A549 (cell line): ENCODE results near the gene PROM2. TPM values are rescaled to one million over a fixed set of nuclear protein-coding genes. Genes with fewer than 3 reads are reported as not detected.

Experiments used
- ATAC-seq, 2 experiments: fragments of 200-7000 bp in 1 of 2; fragments of >200 bp in 1 of 2; cut with Nextera tagmentation in 1 of 2; cut with Tn5 transposase in 1 of 2; 3 replicates each; pipeline versions ENCODE4 v1.8.0 to v1.9.1; 2018 to 2020; ENCODE audit warnings: mild to moderate bottlenecking in 1 of 2, moderate library complexity in 1 of 2
- CTCF ChIA-PET: fragments of 300-600 bp; sonication (Branson Sonifier 250); formaldehyde crosslinking; extraction: SDS; loops from one replicate; lab custom pipeline; 2021; ENCODE audit warnings: antibody characterized with exemption, inconsistent platforms; lab: Yijun Ruan, JAX
- POLR2A ChIA-PET: fragments of 350-600 bp; formaldehyde crosslinking; extraction: SDS; loops from one replicate; lab custom pipeline; 2021; ENCODE audit warnings: antibody characterized with exemption, inconsistent platforms; lab: Yijun Ruan, JAX
- DNase-seq, 2 experiments: peaks; one replicate each; pipeline versions ENCODE4 v3.0.0 to v3.0.0-alpha.2; 2011 to 2016; ENCODE audit warnings: low read depth in 1 of 2, low spot score in 1 of 2
- FAIRE-seq: peaks from 2 replicates; lab custom pipeline; 2011; peaks lifted over from hg19 to GRCh38; lab: Jason Lieb, UNC
- H3K27ac ChIP-seq, 2 experiments: fragments of >200 bp; sonication (Bioruptor Twin); formaldehyde crosslinking; 3 replicates each; pipeline ENCODE4 v1.5.1; 2016 to 2017
- H3K4me1 ChIP-seq: fragments of >200 bp; sonication (Bioruptor Twin); formaldehyde crosslinking; 3 replicates; pipeline ENCODE4 v1.6.1; 2016
- H3K4me2 ChIP-seq: fragments of >200 bp; sonication (Bioruptor Twin); formaldehyde crosslinking; 3 replicates; pipeline ENCODE4 v1.6.1; 2016
- H3K4me3 ChIP-seq: fragments of >200 bp; sonication (Bioruptor Twin); formaldehyde crosslinking; 3 replicates; pipeline ENCODE4 v1.5.1; 2016
- H3K9me3 ChIP-seq: fragments of >200 bp; sonication (Bioruptor Twin); formaldehyde crosslinking; 3 replicates; pipeline ENCODE4 v1.6.1; 2016
- BCL3 ChIP-seq: fragments of >200 bp; sonication (Bioruptor Twin); formaldehyde crosslinking; IDR thresholded peaks from 3 replicates; pipeline ENCODE4 v1.6.1; 2016
- CBX8 ChIP-seq: fragments of 200-600 bp; sonication (generic); IDR thresholded peaks from 2 replicates; pipeline ENCODE4 v1.6.1; 2016
- CHD2 ChIP-seq: fragments of 150-350 bp; IDR thresholded peaks from 2 replicates; pipeline ENCODE4 v1.6.1; 2014; ENCODE audit warnings: low read length; ENCODE audit not compliant: partially characterized antibody
- CTCF ChIP-seq: fragments of >200 bp; sonication (Bioruptor Twin); formaldehyde crosslinking; IDR thresholded peaks from 3 replicates; pipeline ENCODE4 v1.5.1; 2016
- EHMT2 ChIP-seq: fragments of 200-600 bp; sonication (generic); IDR thresholded peaks from 2 replicates; pipeline ENCODE4 v1.6.1; 2016; ENCODE audit warnings: antibody characterized with exemption, low read depth, mild to moderate bottlenecking, moderate library complexity
- ESRRA ChIP-seq: fragments of 150-350 bp; IDR thresholded peaks from 2 replicates; pipeline ENCODE4 v1.6.1; 2014; ENCODE audit warnings: mild to moderate bottlenecking, low read length, borderline replicate concordance
- HOXB5 ChIP-seq: fragments of 250-450 bp; sonication (Bioruptor Pico); IDR thresholded peaks from 2 replicates; pipeline ENCODE4 v1.5.0; 2020; ENCODE audit warnings: mild to moderate bottlenecking, moderate library complexity
- KDM1A ChIP-seq: fragments of 200-600 bp; sonication (generic); IDR thresholded peaks from 2 replicates; pipeline ENCODE4 v1.6.1; 2016; ENCODE audit warnings: low read depth, mild to moderate bottlenecking
- MAX ChIP-seq: IDR thresholded peaks from 2 replicates; pipeline ENCODE4 v1.6.1; 2012
- MAZ ChIP-seq: fragments of 150-350 bp; IDR thresholded peaks from 2 replicates; pipeline ENCODE4 v1.6.1; 2014; ENCODE audit warnings: antibody characterized with exemption, low read depth, low read length, borderline replicate concordance
- MYC ChIP-seq: IDR thresholded peaks from 2 replicates; pipeline ENCODE4 v1.6.1; 2012; ENCODE audit warnings: mild to moderate bottlenecking, inconsistent platforms, low read length, improper control_type of control experiment, borderline replicate concordance
- NFE2L2 ChIP-seq: fragments of 150-350 bp; conservative IDR thresholded peaks from 2 replicates; pipeline ENCODE4 v1.6.1; 2014; ENCODE audit warnings: low read length
- NPAS2 ChIP-seq: fragments of 250-450 bp; sonication (Bioruptor Pico); IDR thresholded peaks from 2 replicates; pipeline ENCODE4 v1.8.0; 2022; ENCODE audit warnings: mild to moderate bottlenecking, moderate library complexity, borderline replicate concordance
- PHF8 ChIP-seq: fragments of 200-600 bp; sonication (generic); IDR thresholded peaks from 2 replicates; pipeline ENCODE4 v1.6.1; 2016; ENCODE audit warnings: low read depth, mild to moderate bottlenecking, antibody characterized with exemption, moderate library complexity, borderline replicate concordance
- POLR2A ChIP-seq: IDR thresholded peaks from 2 replicates; pipeline ENCODE4 v1.6.1; 2012; ENCODE audit warnings: mild to moderate bottlenecking, low read length
- REST ChIP-seq: fragments of 200-600 bp; sonication (generic); IDR thresholded peaks from 2 replicates; pipeline ENCODE4 v1.6.1; 2016; ENCODE audit warnings: antibody characterized with exemption, mild to moderate bottlenecking, moderate library complexity
- RFX5 ChIP-seq: fragments of 450-650 bp; IDR thresholded peaks from 2 replicates; pipeline ENCODE4 v1.7.1; 2014; ENCODE audit warnings: antibody characterized with exemption, mild to moderate bottlenecking, moderate library complexity
- RNF2 ChIP-seq: fragments of 200-600 bp; sonication (generic); IDR thresholded peaks from 2 replicates; pipeline ENCODE4 v1.6.1; 2016; ENCODE audit warnings: low read depth, mild to moderate bottlenecking, antibody characterized with exemption, moderate library complexity, borderline replicate concordance
- TFCP2L1 ChIP-seq: fragments of 250-450 bp; sonication (Bioruptor Pico); IDR thresholded peaks from 2 replicates; pipeline ENCODE4 v1.5.0; 2021; ENCODE audit warnings: mild to moderate bottlenecking
- ZC3H11A ChIP-seq: fragments of 450-650 bp; IDR thresholded peaks from 2 replicates; pipeline ENCODE4 v1.6.1; 2014; ENCODE audit warnings: antibody characterized with exemption, mild to moderate bottlenecking
- ZNF302 ChIP-seq: fragments of 250-450 bp; sonication (Bioruptor Pico); IDR thresholded peaks from 2 replicates; pipeline ENCODE4 v1.9.0; 2021; ENCODE audit warnings: inconsistent platforms, mild to moderate bottlenecking, moderate library complexity
- WGBS: methylation state at CpG from one replicate; pipeline ENCODE4 v1.1.6; 2017; ENCODE audit errors: missing lambda C conversion rate; 5-methylcytosine and 5-hydroxymethylcytosine counted together
- polyA plus RNA-seq, 4 experiments: library from polyadenylated mRNA; depleted of rRNA in 3 of 4; stranded (reverse); fragments of >200 nt; fragmentation: RNase III in 1 of 4; extraction: RNeasy Plus Mini Kit Qiagen cat#74134 plus additional on column Dnase treatment in 1 of 4; gene quantifications; 2 replicates in 3 of 4; 3 replicates in 1 of 4; pipeline ENCODE4 v1.2.3, GENCODE V29; 2011 to 2017
- TF ChIP-seq, protein P1 (sequence below): fragments of 250-450 bp; sonication (Bioruptor Pico); IDR thresholded peaks from 2 replicates; pipeline ENCODE4 v1.5.0; 2020; ENCODE audit warnings: low read depth, mild to moderate bottlenecking, moderate library complexity

The PROM2 gene
- polyA plus RNA-seq, 2 of the 4 experiments (the other 2 are of a cell fraction): 0.08 to 0.09 TPM

GRCh38 chr2:95310216-95310615, 36.0 kb downstream of the PROM2 start (continued):
- TF ChIP-seq POLR2A (no peak), ESRRA (no peak), TFCP2L1 (CRISPR knock-in tag) (no peak), ZC3H11A (no peak), RFX5 (no peak), CHD2 (no peak)
- TF ChIP-seq, protein P1, sequence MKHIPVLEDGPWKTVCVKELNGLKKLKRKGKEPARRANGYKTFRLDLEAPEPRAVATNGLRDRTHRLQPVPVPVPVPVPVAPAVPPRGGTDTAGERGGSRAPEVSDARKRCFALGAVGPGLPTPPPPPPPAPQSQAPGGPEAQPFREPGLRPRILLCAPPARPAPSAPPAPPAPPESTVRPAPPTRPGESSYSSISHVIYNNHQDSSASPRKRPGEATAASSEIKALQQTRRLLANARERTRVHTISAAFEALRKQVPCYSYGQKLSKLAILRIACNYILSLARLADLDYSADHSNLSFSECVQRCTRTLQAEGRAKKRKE: no peak

DNA sequence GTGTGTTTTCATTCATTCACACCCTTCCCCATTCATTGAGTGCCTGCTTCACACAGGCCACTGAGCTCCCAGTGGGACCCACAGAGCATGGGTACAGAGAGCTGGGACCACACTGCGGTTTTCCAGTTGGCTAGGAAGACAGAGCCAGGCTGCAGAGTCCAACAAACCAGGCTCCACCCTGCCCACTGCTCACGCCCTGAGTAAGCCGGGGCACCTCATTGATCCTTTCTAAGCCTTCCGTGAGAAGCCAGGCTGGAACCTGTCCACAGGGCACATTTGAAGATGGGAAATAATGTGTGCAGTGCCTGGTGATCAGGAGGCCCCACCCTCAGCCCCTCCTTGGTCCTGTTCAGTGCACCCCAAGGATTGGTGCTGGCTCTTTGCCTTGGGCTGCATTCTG, 36.4 kb downstream of the PROM2 start:
- WGBS: 65% methylated on average over 4 of the region's 4 CpGs
- FAIRE-seq (no peak), DNase-seq (no peak), ATAC-seq (no peak)
- ChIA-PET CTCF (no interaction called here), POLR2A (no interaction called here)
- TF ChIP-seq BCL3 (no peak), EHMT2 (no peak), NPAS2 (CRISPR knock-in tag) (no peak), NFE2L2 (no peak), CTCF (no peak), MAX (no peak), RFX5 (no peak), CBX8 (no peak), RNF2 (no peak), ZNF302 (no peak)
- no peak overlapping the region for H3K4me3 ChIP-seq
- no peaks in the 10 kb centered on the region for H3K9me3 ChIP-seq
- no peak overlapping the region for H3K4me2 ChIP-seq
- no peak overlapping the region for H3K27ac ChIP-seq
- no peaks in the 10 kb centered on the region for H3K4me1 ChIP-seq

- ChIA-PET CTCF (interaction anchor here (0.7 to 2.0 kb wide), 3 partner anchors 12 to 235 kb away, joined by 3 to 4 read pairs (median 4); no protein-coding TSS in a partner anchor), POLR2A (no interaction called here)
- no peak for DNase-seq
- TF ChIP-seq NFE2L2: no peak
- no peak for TF ChIP-seq MYC
- no peak for TF ChIP-seq EHMT2
- no peak for TF ChIP-seq RFX5
- TF ChIP-seq MAZ: no peak
- TF ChIP-seq HOXB5 (CRISPR knock-in tag): no peak
- no peak for TF ChIP-seq PHF8
- no peak for TF ChIP-seq CTCF
- no peak for TF ChIP-seq KDM1A
- no peak for TF ChIP-seq REST
- H3K4me1 ChIP-seq: no peaks in the 10 kb centered on the region
- no peak overlapping the region for H3K4me3 ChIP-seq
- no peak for FAIRE-seq
- WGBS: 42% methylated on average over 26 of the region's 26 CpGs
- ATAC-seq: no peak
- no peak overlapping the region for H3K27ac ChIP-seq
- H3K9me3 ChIP-seq: no peaks in the 10 kb centered on the region
- no peak overlapping the region for H3K4me2 ChIP-seq
Measured at GRCh38 chr2:95311815-95312542, 37.7 kb downstream of the PROM2 start.
